Measurements from ENCODE around the gene NPPA. TPM values are rescaled to one million over a fixed set of nuclear protein-coding genes. Genes with fewer than 3 reads are reported as not detected.

The NPPA gene
- polyA plus RNA-seq, 1 of the 3 experiments (the other 2 are of a cell fraction): not detected

DNA sequence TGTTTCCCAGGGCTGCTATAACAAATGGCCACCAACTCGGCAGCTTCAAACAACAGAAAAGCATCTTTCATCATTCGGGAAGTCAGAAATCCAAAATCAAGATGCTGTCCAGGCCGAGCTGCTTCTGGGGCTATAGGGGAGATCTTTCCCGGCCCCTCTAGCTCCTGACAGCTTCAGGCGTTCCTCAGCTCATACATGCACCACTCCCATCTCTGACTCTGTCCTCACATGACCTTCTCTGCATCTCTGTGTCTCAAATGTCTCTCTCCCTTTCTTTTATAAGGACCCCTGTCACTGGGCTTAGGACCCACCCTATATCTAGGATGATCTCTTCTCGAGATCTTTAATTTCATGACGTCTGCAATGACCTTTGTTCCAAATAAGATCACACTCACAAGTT is 25.0 kb upstream of the NPPA start (continued):
- TF ChIP-seq, protein P1, sequence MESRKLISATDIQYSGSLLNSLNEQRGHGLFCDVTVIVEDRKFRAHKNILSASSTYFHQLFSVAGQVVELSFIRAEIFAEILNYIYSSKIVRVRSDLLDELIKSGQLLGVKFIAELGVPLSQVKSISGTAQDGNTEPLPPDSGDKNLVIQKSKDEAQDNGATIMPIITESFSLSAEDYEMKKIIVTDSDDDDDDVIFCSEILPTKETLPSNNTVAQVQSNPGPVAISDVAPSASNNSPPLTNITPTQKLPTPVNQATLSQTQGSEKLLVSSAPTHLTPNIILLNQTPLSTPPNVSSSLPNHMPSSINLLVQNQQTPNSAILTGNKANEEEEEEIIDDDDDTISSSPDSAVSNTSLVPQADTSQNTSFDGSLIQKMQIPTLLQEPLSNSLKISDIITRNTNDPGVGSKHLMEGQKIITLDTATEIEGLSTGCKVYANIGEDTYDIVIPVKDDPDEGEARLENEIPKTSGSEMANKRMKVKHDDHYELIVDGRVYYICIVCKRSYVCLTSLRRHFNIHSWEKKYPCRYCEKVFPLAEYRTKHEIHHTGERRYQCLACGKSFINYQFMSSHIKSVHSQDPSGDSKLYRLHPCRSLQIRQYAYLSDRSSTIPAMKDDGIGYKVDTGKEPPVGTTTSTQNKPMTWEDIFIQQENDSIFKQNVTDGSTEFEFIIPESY (IDR thresholded peaks at IDR 0.05; ENCODE audit: borderline replicate concordance, low read depth): no peak
- no peak for TF ChIP-seq TAF1 (IDR thresholded peaks at IDR 0.05; ENCODE audit: borderline replicate concordance, low read depth, low read length)
- no peak for TF ChIP-seq SMC3 (IDR thresholded peaks at IDR 0.05; ENCODE audit: low read depth, low read length)
- TF ChIP-seq ELF1 (IDR thresholded peaks at IDR 0.05): no peak
- no peak for TF ChIP-seq RCOR1 (IDR thresholded peaks at IDR 0.05; ENCODE audit: low read length)

DNA sequence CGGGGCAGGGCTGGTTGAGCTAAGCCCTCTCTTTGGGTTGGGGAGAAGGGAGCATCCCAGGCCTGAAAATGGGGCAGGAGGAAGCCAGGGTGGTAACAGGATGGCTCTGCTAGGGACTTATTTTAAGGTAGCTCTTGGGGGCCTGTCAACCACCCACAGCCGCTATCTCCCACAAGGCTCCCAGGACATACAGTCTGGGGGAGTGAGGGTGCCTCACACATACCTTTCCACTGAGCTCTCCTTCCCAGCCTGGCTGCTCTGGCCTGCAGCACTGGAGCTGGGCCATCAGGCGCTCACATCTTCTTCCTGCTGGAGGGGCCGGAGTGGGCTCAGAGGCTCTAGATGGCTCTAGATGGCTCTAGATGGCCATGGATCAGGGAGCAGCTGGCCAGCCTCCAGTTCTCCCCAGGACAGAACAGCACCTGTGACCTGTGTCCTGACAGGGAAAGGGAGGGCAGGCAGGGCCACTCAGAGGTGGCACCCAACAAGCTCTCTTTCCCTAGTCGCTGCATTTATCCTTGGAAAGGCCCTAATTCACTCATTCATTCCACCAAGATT is 22.1 kb upstream of the NPPA start:
- Histone ChIP-seq H3F3A (replicated peaks; ENCODE audit: insufficient read depth) (no peaks in the 10 kb centered on the region), H3K4me1 (ENCODE audit: control insufficient read depth in 1 of 2, insufficient read depth in 2 of 2, low read depth in 1 of 2, low read length in 1 of 2) (peaks cover 0 to 10% of the 10 kb centered on the region in 2 experiments; a peak in 1 of 4 replicates), H3K36me3 (replicated peaks in 1 of 2; ENCODE audit: control insufficient read depth in 1 of 2, insufficient read depth in 2 of 2, low read length in 1 of 2) (no peaks in the 10 kb centered on the region), H3K79me2 (ENCODE audit: insufficient read depth) (no peaks in the 10 kb centered on the region), H3K27ac (ENCODE audit: low read depth in 2 of 2, low read length in 1 of 2) (no peak overlapping the region), H3K4me2 (no peak overlapping the region), H3K9me3 (no peaks in the 10 kb centered on the region), H3K4me3 (ENCODE audit: low read depth in 2 of 2, low read length in 1 of 2) (no peak overlapping the region), H3K27me3 (ENCODE audit: insufficient read depth) (0 out of 2 replicates have a peak, but pooled peaks cover 10% of the 10 kb centered on the region), H3K9me2 (no peaks in the 10 kb centered on the region), H2AFZ (ENCODE audit: low read depth) (no peak overlapping the region), H4K20me1 (ENCODE audit: insufficient read depth) (no peaks in the 10 kb centered on the region), H3K9ac (no peak overlapping the region)
- CTCF ChIA-PET: interaction anchor here (1.3 to 1.5 kb wide), 3 partner anchors 18 to 23 kb away, joined by 3 to 4 read pairs (median 4); no protein-coding TSS in a partner anchor
- POLR2A ChIA-PET: interaction anchor here (1.1 kb wide), 1 partner anchor 38 kb away, joined by 3 read pairs; no protein-coding TSS in a partner anchor
- WGBS (ENCODE audit: low lambda C conversion rate): 49% methylated on average over 3 of the region's 5 CpGs
- no peak for DNase-seq
- TF ChIP-seq TCF12 (IDR thresholded peaks at IDR 0.05) (no peak), EZH2phosphoT487 (IDR thresholded peaks at IDR 0.05; ENCODE audit: borderline replicate concordance, low read depth) (no peak), RCOR1 (IDR thresholded peaks at IDR 0.05; ENCODE audit: low read length) (no peak), TAF1 (IDR thresholded peaks at IDR 0.05; ENCODE audit: borderline replicate concordance, low read depth, low read length) (no peak), FOXJ3 (CRISPR knock-in tag; IDR thresholded peaks at IDR 0.05) (no peak), CHD2 (IDR thresholded peaks at IDR 0.05; ENCODE audit: low read length, partially characterized antibody) (no peak), NFIC (IDR thresholded peaks at IDR 0.05; ENCODE audit: borderline replicate concordance) (no peak), TEAD4 (IDR thresholded peaks at IDR 0.05; ENCODE audit: borderline replicate concordance, insufficient read depth) (no peak), EP300 (IDR thresholded peaks at IDR 0.05; ENCODE audit: borderline replicate concordance in 1 of 2, low read depth in 1 of 2, low read length in 1 of 2) (no peak)
- TF ChIP-seq, protein P1 (IDR thresholded peaks at IDR 0.05; ENCODE audit: borderline replicate concordance, low read depth): no peak
- TF ChIP-seq, protein P2, sequence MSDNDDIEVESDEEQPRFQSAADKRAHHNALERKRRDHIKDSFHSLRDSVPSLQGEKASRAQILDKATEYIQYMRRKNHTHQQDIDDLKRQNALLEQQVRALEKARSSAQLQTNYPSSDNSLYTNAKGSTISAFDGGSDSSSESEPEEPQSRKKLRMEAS (IDR thresholded peaks at IDR 0.05; ENCODE audit: low read depth): no peak
- TF ChIP-seq, protein P3, sequence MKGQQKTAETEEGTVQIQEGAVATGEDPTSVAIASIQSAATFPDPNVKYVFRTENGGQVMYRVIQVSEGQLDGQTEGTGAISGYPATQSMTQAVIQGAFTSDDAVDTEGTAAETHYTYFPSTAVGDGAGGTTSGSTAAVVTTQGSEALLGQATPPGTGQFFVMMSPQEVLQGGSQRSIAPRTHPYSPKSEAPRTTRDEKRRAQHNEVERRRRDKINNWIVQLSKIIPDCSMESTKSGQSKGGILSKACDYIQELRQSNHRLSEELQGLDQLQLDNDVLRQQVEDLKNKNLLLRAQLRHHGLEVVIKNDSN (IDR thresholded peaks at IDR 0.05; ENCODE audit: borderline replicate concordance, low read depth): no peak
- TF ChIP-seq, protein P4, sequence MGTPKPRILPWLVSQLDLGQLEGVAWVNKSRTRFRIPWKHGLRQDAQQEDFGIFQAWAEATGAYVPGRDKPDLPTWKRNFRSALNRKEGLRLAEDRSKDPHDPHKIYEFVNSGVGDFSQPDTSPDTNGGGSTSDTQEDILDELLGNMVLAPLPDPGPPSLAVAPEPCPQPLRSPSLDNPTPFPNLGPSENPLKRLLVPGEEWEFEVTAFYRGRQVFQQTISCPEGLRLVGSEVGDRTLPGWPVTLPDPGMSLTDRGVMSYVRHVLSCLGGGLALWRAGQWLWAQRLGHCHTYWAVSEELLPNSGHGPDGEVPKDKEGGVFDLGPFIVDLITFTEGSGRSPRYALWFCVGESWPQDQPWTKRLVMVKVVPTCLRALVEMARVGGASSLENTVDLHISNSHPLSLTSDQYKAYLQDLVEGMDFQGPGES (IDR thresholded peaks at IDR 0.05; ENCODE audit: low read depth, low read length): no peak

Measured in SK-N-SH (cell line).